Panc1 (cell line): Measurements from ENCODE around the gene CSNK1E. TPM values are rescaled to one million over a fixed set of nuclear protein-coding genes. Genes with fewer than 3 reads are reported as not detected.

Experiments
- ATAC-seq: fragments of 200-7000 bp; cut with Tn5 transposase; 2 replicates; pipeline ENCODE4 v1.9.1; 2020; ENCODE audit warnings: mild to moderate bottlenecking, moderate library complexity
- BruUV-seq: library from RNA; stranded (reverse); fragments of 400-500 nt; replicated peaks from 2 replicates; lab custom pipeline; 2021; lab: Mats Ljungman, UMichigan
- CTCF ChIA-PET: fragments of 300-600 bp; sonication (Branson Sonifier 250); formaldehyde crosslinking; loops from one replicate; lab custom pipeline; 2022; ENCODE audit warnings: antibody characterized with exemption; lab: Charles Lee
- POLR2A ChIA-PET: fragments of 300-600 bp; sonication (Branson Sonifier 250); formaldehyde crosslinking; loops from one replicate; lab custom pipeline; 2022; ENCODE audit warnings: antibody characterized with exemption; lab: Charles Lee
- DNase-seq: peaks from one replicate; pipeline ENCODE4 v3.0.0-alpha.2; 2010; ENCODE audit warnings: low read depth, low spot score
- H3K27ac ChIP-seq: 2 replicates; pipeline ENCODE4 v1.5.1; 2011; ENCODE audit warnings: mild to moderate bottlenecking, low read length, inconsistent platforms
- H3K27me3 ChIP-seq: fragments of 200-500 bp; sonication (Bioruptor generic); 2 replicates; pipeline ENCODE4 v1.6.0; 2014; ENCODE audit warnings: low read length, inconsistent platforms; ENCODE audit not compliant: control insufficient read depth, insufficient read depth
- H3K36me3 ChIP-seq: fragments of 200-500 bp; sonication (Bioruptor generic); 2 replicates; pipeline ENCODE4 v1.5.1; 2014; ENCODE audit warnings: inconsistent platforms, mild to moderate bottlenecking, low read length, moderate library complexity; ENCODE audit not compliant: control insufficient read depth, insufficient read depth
- H3K4me1 ChIP-seq: 2 replicates; pipeline ENCODE4 v1.5.1; 2011; ENCODE audit warnings: inconsistent platforms, mild to moderate bottlenecking, low read length, moderate library complexity; ENCODE audit not compliant: control insufficient read depth, insufficient read depth
- H3K4me3 ChIP-seq, 2 experiments: 2 replicates each; pipeline ENCODE4 v1.5.1; 2011 to 2012; ENCODE audit warnings: low read depth in 2 of 2, low read length in 2 of 2, mild to moderate bottlenecking in 2 of 2, inconsistent platforms in 1 of 2, moderate library complexity in 1 of 2
- H3K9me3 ChIP-seq: fragments of 200-500 bp; sonication (Bioruptor generic); 2 replicates; pipeline ENCODE4 v1.5.1; 2014; ENCODE audit warnings: low read depth, mild to moderate bottlenecking, inconsistent platforms, low read length, moderate library complexity; ENCODE audit not compliant: control insufficient read depth, insufficient read depth
- CTCF ChIP-seq: fragments of 450-650 bp; IDR thresholded peaks from 2 replicates; pipeline ENCODE4 v1.5.1; 2017; ENCODE audit warnings: mild to moderate bottlenecking
- POLR2AphosphoS5 ChIP-seq: IDR thresholded peaks from 2 replicates; pipeline ENCODE4 v1.6.1; 2012; ENCODE audit warnings: mild to moderate bottlenecking, low read depth, low read length, moderate library complexity
- REST ChIP-seq, 2 experiments: IDR thresholded peaks; 2 replicates each; pipeline ENCODE4 v1.6.1; 2011 to 2012; ENCODE audit warnings: low read depth in 2 of 2, control low read depth in 1 of 2, low read length in 1 of 2, mild to moderate bottlenecking in 1 of 2, moderate library complexity in 1 of 2; ENCODE audit not compliant: insufficient read depth in 1 of 2
- SIN3A ChIP-seq: IDR thresholded peaks from 2 replicates; pipeline ENCODE4 v1.6.1; 2012; ENCODE audit warnings: low read depth, mild to moderate bottlenecking, low read length, moderate library complexity, borderline replicate concordance; ENCODE audit not compliant: insufficient read depth
- TCF7L2 ChIP-seq: IDR thresholded peaks from 2 replicates; pipeline ENCODE4 v1.6.1; 2011; ENCODE audit warnings: mild to moderate bottlenecking, low read depth, low read length, inconsistent platforms
- in situ Hi-C: cut with HindIII; loops from 2 replicates; pipeline ENCODE4 v1.10.0; 2016; ENCODE audit warnings: low sequenced_read_pairs, low pct_unique_long_range_greater_than_20kb
- intact Hi-C: fragments of 100-400 bp; cut with micrococcal nuclease; formaldehyde crosslinking; loops from one replicate; pipeline ENCODE4 v1.10.0; 2022; ENCODE audit not compliant: unreplicated experiment
- total RNA-seq: library from RNA; stranded (reverse); gene quantifications from one replicate; pipeline ENCODE4 v1.2.1, GENCODE V29; 2021; ENCODE audit not compliant: unreplicated experiment

CSNK1E gene
- total RNA-seq, 1 experiment from 2014 or later, result 115 TPM

- Histone ChIP-seq H3K36me3 (no peaks in the 10 kb centered on the region), H3K27me3 (no peaks in the 10 kb centered on the region), H3K9me3 (no peaks in the 10 kb centered on the region), H3K4me3 (no peak overlapping the region), H3K27ac (no peak overlapping the region), H3K4me1 (no peaks in the 10 kb centered on the region)
- TSS peak; percentile 52 for BruUV-seq
- no peak; the same call in 1 of the 2 replicates for ATAC-seq
- intact Hi-C loops, result no loop called here
- in situ Hi-C loops, result no loop called here
- POLR2A ChIA-PET, result interaction anchor here (0.7 kb wide), 1 partner anchor 212 kb away, joined by 3 read pairs; no protein-coding TSS in a partner anchor
- CTCF ChIA-PET, result no interaction called here
- TF ChIP-seq SIN3A, result no peak
- no peak for TF ChIP-seq TCF7L2
- TF ChIP-seq CTCF, result no peak
- TF ChIP-seq POLR2AphosphoS5, result no peak
- no peak for TF ChIP-seq REST (IDR thresholded peaks at IDR 0.05; ENCODE audit: insufficient read depth in 1 of 2, low read depth in 2 of 2, low read length in 1 of 2)
- no peak for DNase-seq
These were observed 33.5 kb upstream of the CSNK1E start for GRCh38 chr22:38350444-38351359.

- ATAC-seq (no peak), DNase-seq (no peak)
- Histone ChIP-seq H3K27me3 (no peaks in the 10 kb centered on the region), H3K4me1 (no peaks in the 10 kb centered on the region), H3K9me3 (no peaks in the 10 kb centered on the region), H3K27ac (no peak overlapping the region), H3K36me3 (no peaks in the 10 kb centered on the region), H3K4me3 (no peak overlapping the region)
- BruUV-seq, result no TSS peak
- TF ChIP-seq POLR2AphosphoS5 (peak; percentile 23; the same call in 1 of the 2 replicates), SIN3A (no peak)
- intact Hi-C loops, result no loop called here
- in situ Hi-C loops, result no loop called here
- ChIA-PET CTCF (interaction anchor here (0.7 kb wide), 1 partner anchor 1493 kb away, joined by 3 read pairs; no protein-coding TSS in a partner anchor), POLR2A (no interaction called here)
These were observed 31.7 kb upstream of the CSNK1E start for GRCh38 chr22:38348751-38349496.
